ENCODE measurements around the gene ITPK1.

The ITPK1 gene

DNA sequence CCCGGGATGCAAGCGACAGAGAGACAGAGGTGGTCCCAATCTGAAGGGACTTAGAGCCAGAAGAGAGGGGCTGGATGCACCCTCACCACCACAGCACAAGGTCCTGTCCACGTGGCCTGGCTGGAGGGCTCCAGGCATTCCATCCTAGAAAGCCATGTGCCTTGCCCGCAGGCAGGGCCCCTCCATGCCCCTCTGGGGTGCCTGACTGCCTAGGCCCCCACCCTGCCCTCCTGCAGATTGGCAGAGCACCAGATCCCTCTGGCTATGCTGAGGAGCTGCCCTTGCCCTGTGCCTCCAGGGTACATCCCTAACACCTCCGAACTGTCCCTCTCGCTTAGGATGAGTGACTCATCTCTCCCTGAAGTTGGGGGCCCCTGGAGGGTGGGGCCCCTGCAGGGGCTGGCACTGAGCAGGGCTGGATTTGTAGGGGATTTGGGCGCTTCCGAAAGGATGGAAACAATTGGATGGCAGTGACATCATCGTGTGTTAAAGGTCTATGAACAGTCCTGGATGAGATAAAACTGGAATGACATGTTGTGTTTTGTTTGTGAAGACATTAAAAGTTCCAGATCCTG, 141.8 kb downstream of the ITPK1 start:
- TF ChIP-seq, protein P1, sequence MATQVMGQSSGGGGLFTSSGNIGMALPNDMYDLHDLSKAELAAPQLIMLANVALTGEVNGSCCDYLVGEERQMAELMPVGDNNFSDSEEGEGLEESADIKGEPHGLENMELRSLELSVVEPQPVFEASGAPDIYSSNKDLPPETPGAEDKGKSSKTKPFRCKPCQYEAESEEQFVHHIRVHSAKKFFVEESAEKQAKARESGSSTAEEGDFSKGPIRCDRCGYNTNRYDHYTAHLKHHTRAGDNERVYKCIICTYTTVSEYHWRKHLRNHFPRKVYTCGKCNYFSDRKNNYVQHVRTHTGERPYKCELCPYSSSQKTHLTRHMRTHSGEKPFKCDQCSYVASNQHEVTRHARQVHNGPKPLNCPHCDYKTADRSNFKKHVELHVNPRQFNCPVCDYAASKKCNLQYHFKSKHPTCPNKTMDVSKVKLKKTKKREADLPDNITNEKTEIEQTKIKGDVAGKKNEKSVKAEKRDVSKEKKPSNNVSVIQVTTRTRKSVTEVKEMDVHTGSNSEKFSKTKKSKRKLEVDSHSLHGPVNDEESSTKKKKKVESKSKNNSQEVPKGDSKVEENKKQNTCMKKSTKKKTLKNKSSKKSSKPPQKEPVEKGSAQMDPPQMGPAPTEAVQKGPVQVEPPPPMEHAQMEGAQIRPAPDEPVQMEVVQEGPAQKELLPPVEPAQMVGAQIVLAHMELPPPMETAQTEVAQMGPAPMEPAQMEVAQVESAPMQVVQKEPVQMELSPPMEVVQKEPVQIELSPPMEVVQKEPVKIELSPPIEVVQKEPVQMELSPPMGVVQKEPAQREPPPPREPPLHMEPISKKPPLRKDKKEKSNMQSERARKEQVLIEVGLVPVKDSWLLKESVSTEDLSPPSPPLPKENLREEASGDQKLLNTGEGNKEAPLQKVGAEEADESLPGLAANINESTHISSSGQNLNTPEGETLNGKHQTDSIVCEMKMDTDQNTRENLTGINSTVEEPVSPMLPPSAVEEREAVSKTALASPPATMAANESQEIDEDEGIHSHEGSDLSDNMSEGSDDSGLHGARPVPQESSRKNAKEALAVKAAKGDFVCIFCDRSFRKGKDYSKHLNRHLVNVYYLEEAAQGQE (IDR thresholded peaks at IDR 0.05; ENCODE audit: insufficient read depth in 1 of 2, low read depth in 2 of 2, low read length in 2 of 2): no peak

DNA sequence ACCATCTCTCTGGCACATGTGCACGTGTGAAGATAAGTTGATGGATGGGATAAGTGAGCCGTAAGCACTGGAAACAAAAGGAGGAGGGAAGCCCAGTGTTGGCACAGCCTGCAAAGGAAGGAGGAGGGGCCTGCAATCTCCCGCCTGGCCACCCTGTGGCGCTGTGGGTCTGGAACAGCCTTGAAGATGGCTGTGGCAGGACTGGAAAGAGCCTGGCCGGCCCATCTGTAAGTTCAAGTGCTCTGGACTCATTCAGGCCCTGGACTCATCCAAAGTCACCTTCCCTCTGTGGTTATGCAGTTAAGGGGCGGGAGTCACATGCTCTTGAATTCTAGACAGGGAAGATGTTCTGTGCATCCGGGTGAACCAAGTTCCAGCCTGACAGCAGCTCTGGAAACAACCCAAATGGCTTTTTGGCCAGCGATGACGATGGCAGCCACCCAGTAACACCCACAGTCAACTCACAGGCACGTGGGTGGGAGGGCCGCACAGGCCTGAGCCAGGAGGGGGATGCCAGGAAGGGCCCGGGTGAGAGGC, 142.4 kb downstream of the ITPK1 start:
- TF ChIP-seq FOXP2 (optimal IDR thresholded peaks at IDR 0.05; ENCODE audit: borderline replicate concordance, extremely low read depth, extremely low read length, insufficient read depth): no peak
- TF ChIP-seq TAF1 (IDR thresholded peaks at IDR 0.05; ENCODE audit: borderline replicate concordance, insufficient read depth, low read length): no peak
- no peak for TF ChIP-seq POLR2AphosphoS5 (IDR thresholded peaks at IDR 0.05; ENCODE audit: low read depth, low read length)
- TF ChIP-seq, protein P1 (IDR thresholded peaks at IDR 0.05; ENCODE audit: insufficient read depth in 1 of 2, low read depth in 2 of 2, low read length in 2 of 2): no peak

DNA sequence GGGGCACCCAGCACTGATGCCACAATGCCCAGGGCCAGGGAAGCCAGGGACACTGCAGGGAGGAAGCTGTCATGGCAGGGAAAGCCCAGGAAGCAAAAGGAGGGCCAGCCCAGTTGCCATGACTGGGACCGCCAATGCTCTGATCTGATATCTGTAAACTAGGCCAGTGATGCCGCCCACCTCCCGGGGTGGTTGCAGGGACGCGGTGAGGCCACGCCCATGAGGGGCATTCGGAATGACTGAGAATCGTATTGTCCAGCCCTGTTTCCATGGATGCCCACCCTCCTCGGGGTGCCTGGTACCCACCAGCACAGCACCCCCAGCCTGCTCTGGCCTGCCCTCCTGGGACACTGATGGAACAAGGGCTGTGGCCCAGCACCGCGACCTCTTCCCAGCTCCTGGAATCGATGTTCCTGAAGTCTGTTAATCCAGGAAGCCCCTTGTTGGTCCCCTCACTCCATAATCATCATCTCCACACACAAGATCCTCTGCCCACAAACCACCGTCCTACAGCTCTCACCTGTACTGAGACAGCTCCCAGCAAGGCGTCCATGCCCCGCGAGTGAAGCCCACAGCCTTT, 144.0 kb downstream of the ITPK1 start:
- no peak for TF ChIP-seq POLR2AphosphoS5 (IDR thresholded peaks at IDR 0.05; ENCODE audit: low read depth, low read length)
- no peak for TF ChIP-seq SIN3A (IDR thresholded peaks at IDR 0.05; ENCODE audit: borderline replicate concordance, insufficient read depth, low read length)
- TF ChIP-seq FOXP2 (optimal IDR thresholded peaks at IDR 0.05; ENCODE audit: borderline replicate concordance, extremely low read depth, extremely low read length, insufficient read depth): no peak
- no peak for TF ChIP-seq TAF1 (IDR thresholded peaks at IDR 0.05; ENCODE audit: borderline replicate concordance, insufficient read depth, low read length)

- TF ChIP-seq, protein P1 (IDR thresholded peaks at IDR 0.05; ENCODE audit: insufficient read depth in 1 of 2, low read depth in 2 of 2, low read length in 2 of 2): no peak
- TF ChIP-seq SIN3A (IDR thresholded peaks at IDR 0.05; ENCODE audit: borderline replicate concordance, insufficient read depth, low read length) (no peak), FOXP2 (optimal IDR thresholded peaks at IDR 0.05; ENCODE audit: borderline replicate concordance, extremely low read depth, extremely low read length, insufficient read depth) (no peak), POLR2AphosphoS5 (IDR thresholded peaks at IDR 0.05; ENCODE audit: low read depth, low read length) (no peak), TAF1 (IDR thresholded peaks at IDR 0.05; ENCODE audit: borderline replicate concordance, insufficient read depth, low read length) (no peak)
These were observed 145.5 kb downstream of the ITPK1 start for GRCh38 chr14:92970271-92970670.

DNA sequence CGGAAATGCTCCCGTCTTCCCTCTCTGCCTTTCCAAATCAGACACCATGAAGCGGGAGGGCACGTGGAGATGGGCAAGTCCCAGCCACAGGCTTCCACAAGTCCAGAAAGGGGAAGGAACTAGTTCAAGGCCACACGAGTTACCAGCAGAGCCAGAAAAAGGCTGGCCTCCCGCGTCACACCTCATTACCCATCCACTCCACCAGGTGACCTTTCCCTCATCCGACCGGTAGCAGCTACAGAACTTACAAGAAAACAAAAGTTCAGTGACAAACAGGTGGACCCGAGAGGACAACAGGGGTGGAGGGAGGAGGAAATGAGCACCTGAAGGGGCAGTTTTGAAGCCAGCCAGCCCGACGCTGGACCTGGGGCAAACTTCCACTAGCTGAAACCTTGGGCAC, 145.9 kb downstream of the ITPK1 start:
- TF ChIP-seq SIN3A (IDR thresholded peaks at IDR 0.05; ENCODE audit: borderline replicate concordance, insufficient read depth, low read length) (no peak), POLR2AphosphoS5 (IDR thresholded peaks at IDR 0.05; ENCODE audit: low read depth, low read length) (no peak), TAF1 (IDR thresholded peaks at IDR 0.05; ENCODE audit: borderline replicate concordance, insufficient read depth, low read length) (no peak), FOXP2 (optimal IDR thresholded peaks at IDR 0.05; ENCODE audit: borderline replicate concordance, extremely low read depth, extremely low read length, insufficient read depth) (no peak)
- TF ChIP-seq, protein P1 (IDR thresholded peaks at IDR 0.05; ENCODE audit: insufficient read depth in 1 of 2, low read depth in 2 of 2, low read length in 2 of 2): no peak

Measured in PFSK-1 (cell line).